ENCODE data around the gene PKD2.

DNA sequence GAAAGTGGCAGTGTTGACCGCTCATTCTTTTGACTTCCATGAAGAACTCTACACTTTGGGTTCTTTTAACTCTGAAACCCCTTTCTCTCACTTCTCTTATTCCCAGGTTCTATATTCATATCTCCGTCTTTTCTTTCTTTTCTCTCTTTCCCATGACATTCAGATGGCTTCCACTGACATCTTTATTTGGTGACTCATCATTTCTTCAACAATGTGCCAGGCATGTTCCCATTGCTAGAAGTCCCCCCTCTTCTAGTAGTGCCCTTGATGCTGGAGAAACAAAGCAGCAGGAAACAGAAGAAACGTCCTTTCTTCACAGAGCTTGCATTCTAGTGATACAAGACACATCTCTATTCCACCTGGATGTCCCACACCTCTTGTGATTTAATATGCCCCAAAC is 33.3 kb downstream of the PKD2 start:
- TF ChIP-seq POLR2AphosphoS5 (IDR thresholded peaks at IDR 0.05), result no peak
- TF ChIP-seq CTCF (IDR thresholded peaks at IDR 0.05), result no peak
